GM12874 (cell line): ENCODE measurements around the gene RCC2.

ENCODE experiments used
- TF ChIP-seq, protein P1 (sequence below): IDR thresholded peaks from 2 replicates; pipeline ENCODE4 v1.5.1; 2011; ENCODE audit warnings: low read depth, mild to moderate bottlenecking, control low read depth, low read length, moderate library complexity; ENCODE audit not compliant: insufficient read depth

RCC2 gene

GRCh38 chr1:17438318-17439249 lies 893 bp downstream of the RCC2 start:
- TF ChIP-seq, protein P1, sequence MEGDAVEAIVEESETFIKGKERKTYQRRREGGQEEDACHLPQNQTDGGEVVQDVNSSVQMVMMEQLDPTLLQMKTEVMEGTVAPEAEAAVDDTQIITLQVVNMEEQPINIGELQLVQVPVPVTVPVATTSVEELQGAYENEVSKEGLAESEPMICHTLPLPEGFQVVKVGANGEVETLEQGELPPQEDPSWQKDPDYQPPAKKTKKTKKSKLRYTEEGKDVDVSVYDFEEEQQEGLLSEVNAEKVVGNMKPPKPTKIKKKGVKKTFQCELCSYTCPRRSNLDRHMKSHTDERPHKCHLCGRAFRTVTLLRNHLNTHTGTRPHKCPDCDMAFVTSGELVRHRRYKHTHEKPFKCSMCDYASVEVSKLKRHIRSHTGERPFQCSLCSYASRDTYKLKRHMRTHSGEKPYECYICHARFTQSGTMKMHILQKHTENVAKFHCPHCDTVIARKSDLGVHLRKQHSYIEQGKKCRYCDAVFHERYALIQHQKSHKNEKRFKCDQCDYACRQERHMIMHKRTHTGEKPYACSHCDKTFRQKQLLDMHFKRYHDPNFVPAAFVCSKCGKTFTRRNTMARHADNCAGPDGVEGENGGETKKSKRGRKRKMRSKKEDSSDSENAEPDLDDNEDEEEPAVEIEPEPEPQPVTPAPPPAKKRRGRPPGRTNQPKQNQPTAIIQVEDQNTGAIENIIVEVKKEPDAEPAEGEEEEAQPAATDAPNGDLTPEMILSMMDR = no peak

- TF ChIP-seq, protein P1 = no peak
Measured at GRCh38 chr1:17437580-17438317, 1.7 kb downstream of the RCC2 start.

DNA sequence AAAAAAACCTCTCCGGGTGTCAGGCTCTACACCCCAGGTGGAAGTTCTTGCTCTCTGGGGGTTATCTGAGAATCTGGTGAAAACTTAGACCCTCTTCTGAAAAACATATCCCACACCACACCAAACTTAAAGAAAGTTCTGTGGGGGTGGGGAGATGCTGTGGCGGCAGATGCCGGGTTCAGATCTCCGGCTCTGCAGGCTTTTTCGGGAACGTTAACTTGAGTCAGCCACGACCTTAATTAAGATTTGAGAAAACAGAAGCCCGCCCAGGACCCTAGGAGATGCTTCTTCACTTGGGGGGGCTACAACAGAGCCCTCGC lies 2.3 kb downstream of the RCC2 start:
- TF ChIP-seq, protein P1 = no peak

- TF ChIP-seq, protein P1 = no peak
Measured at GRCh38 chr1:17436380-17437174, 2.9 kb downstream of the RCC2 start.

DNA sequence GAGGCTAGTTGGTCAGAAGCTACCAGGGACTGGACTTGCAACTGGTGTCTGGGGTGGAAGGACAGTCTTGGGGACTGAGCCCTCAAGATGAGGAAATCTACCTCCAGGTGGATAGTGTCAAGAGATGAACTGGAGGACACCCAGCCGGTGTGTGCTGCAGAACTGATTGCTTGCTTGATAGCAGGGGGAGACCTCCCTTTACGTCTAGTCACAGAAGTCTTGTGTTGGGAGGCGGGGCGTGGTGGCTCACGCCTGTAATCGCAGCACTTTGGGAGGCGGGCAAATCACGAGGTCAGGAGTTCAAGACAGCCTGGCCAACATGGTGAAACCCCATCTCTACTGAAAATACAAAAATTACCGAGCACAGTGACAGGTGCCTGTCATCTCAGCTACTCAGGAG lies 4.9 kb downstream of the RCC2 start:
- TF ChIP-seq, protein P1 = no peak

DNA sequence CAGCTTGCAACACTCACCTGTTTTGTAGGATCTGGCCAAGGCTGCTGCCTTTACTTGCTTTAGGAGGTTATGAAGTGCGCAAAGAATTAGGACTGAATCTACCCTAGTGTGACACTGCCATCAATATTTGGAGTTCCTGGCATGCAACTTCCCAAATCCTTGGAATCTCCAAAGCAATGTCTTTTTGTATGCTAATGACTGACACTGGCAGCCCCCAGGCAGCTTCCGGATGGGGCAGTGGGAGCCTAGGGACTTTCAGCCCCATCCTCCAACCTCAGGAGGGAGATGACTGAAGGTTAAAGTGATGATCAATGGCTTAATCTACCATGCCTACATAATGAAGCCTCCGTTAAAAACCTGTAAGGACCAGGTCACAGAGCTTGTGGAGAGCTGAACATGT lies 5.5 kb downstream of the RCC2 start:
- TF ChIP-seq, protein P1 = no peak

- TF ChIP-seq, protein P1 = no peak
Measured at GRCh38 chr1:17433261-17433660, 6.2 kb downstream of the RCC2 start.
